GM23338 (cell line): ENCODE measurements around the gene CGB3. TPM values are rescaled to one million over a fixed set of nuclear protein-coding genes. Genes with fewer than 3 reads are reported as not detected.

Experiments used
- ATAC-seq: fragments of 200-7000 bp; cut with Tn5 transposase; 3 replicates; pipeline ENCODE4 v1.9.1; 2020
- DNase-seq: peaks from one replicate; pipeline ENCODE4 v3.0.0-alpha.2; 2015; ENCODE audit warnings: low spot score
- H2AFZ ChIP-seq: fragments of 200-600 bp; sonication (generic); 2 replicates; pipeline ENCODE4 v1.8.0; 2016; ENCODE audit warnings: antibody characterized with exemption, mild to moderate bottlenecking, moderate library complexity
- H3F3A ChIP-seq: fragments of 200-600 bp; sonication (generic); replicated peaks from 2 replicates; pipeline ENCODE4 v1.8.0; 2017; ENCODE audit warnings: antibody characterized with exemption, mixed run types, low read depth
- H3K27ac ChIP-seq: fragments of 200-600 bp; sonication (generic); 2 replicates; pipeline ENCODE4 v1.6.1; 2016; ENCODE audit warnings: low read depth
- H3K27me3 ChIP-seq: fragments of 200-600 bp; sonication (generic); 2 replicates; pipeline ENCODE4 v1.8.0; 2016; ENCODE audit warnings: mild to moderate bottlenecking, mixed run types, moderate library complexity; ENCODE audit not compliant: insufficient read depth
- H3K36me3 ChIP-seq: fragments of 200-600 bp; sonication (generic); 2 replicates; pipeline ENCODE4 v1.8.0; 2016; ENCODE audit warnings: mild to moderate bottlenecking; ENCODE audit not compliant: insufficient read depth
- H3K4me1 ChIP-seq: fragments of 200-600 bp; sonication (generic); 2 replicates; pipeline ENCODE4 v1.8.0; 2016; ENCODE audit warnings: mild to moderate bottlenecking, moderate library complexity; ENCODE audit not compliant: insufficient read depth
- H3K4me2 ChIP-seq: fragments of 200-600 bp; sonication (generic); 2 replicates; pipeline ENCODE4 v1.7.1; 2017; ENCODE audit warnings: mixed run types
- H3K4me3 ChIP-seq: fragments of 200-600 bp; sonication (generic); 2 replicates; pipeline ENCODE4 v1.6.1; 2016; ENCODE audit warnings: mixed run types
- H3K79me2 ChIP-seq: fragments of 200-600 bp; sonication (generic); replicated peaks from 2 replicates; pipeline ENCODE4 v1.8.0; 2017; ENCODE audit warnings: mild to moderate bottlenecking; ENCODE audit not compliant: insufficient read depth
- H3K9me2 ChIP-seq: fragments of 200-600 bp; sonication (generic); 2 replicates; pipeline ENCODE4 v1.8.0; 2017; ENCODE audit not compliant: insufficient read depth
- H4K20me1 ChIP-seq: fragments of 200-600 bp; sonication (generic); replicated peaks from 2 replicates; pipeline ENCODE4 v1.8.0; 2017; ENCODE audit warnings: mild to moderate bottlenecking; ENCODE audit not compliant: insufficient read depth
- H3K27ac Mint-ChIP-seq: 2 replicates; pipeline ENCODE4 v1.8.0; 2020; ENCODE audit warnings: inconsistent platforms, mild to moderate bottlenecking, moderate library complexity, mixed read lengths
- H3K27me3 Mint-ChIP-seq: 3 replicates; pipeline ENCODE4 v1.8.0; 2022; ENCODE audit warnings: low read depth, mild to moderate bottlenecking, moderate library complexity, mixed read lengths, inconsistent platforms; ENCODE audit not compliant: insufficient read depth, poor library complexity
- H3K36me3 Mint-ChIP-seq: 3 replicates; pipeline ENCODE4 v1.8.0; 2021; ENCODE audit warnings: low read depth, mild to moderate bottlenecking, inconsistent platforms, moderate library complexity, mixed read lengths
- H3K4me1 Mint-ChIP-seq: 3 replicates; pipeline ENCODE4 v1.8.0; 2020; ENCODE audit warnings: mild to moderate bottlenecking, inconsistent platforms, mixed read lengths
- H3K4me3 Mint-ChIP-seq: 3 replicates; pipeline ENCODE4 v1.8.0; 2021; ENCODE audit warnings: moderate library complexity, mild to moderate bottlenecking, inconsistent platforms, mixed read lengths
- H3K9me3 Mint-ChIP-seq: 3 replicates; pipeline ENCODE4 v1.8.0; 2020; ENCODE audit warnings: moderate library complexity, mild to moderate bottlenecking, inconsistent platforms, mixed read lengths
- EZH2 ChIP-seq: fragments of 200-600 bp; sonication (generic); IDR thresholded peaks from one replicate; pipeline ENCODE4 v1.8.0; 2017; ENCODE audit warnings: antibody characterized with exemption, mild to moderate bottlenecking, low read depth; ENCODE audit not compliant: unreplicated experiment
- STAT1 ChIP-seq: IDR thresholded peaks from one replicate; pipeline ENCODE4 v1.6.1; 2016; ENCODE audit warnings: antibody characterized with exemption; ENCODE audit not compliant: unreplicated experiment
- ZNF331 ChIP-seq: fragments of 250-450 bp; sonication (Bioruptor Pico); IDR thresholded peaks from 2 replicates; pipeline ENCODE4 v1.5.0; 2020; ENCODE audit warnings: low read depth, mild to moderate bottlenecking, moderate library complexity
- ZNF462 ChIP-seq: fragments of 250-450 bp; sonication (Bioruptor Pico); IDR thresholded peaks from 2 replicates; pipeline ENCODE4 v1.5.0; 2020; ENCODE audit warnings: mild to moderate bottlenecking, moderate library complexity
- polyA plus RNA-seq: library from polyadenylated mRNA; unstranded; fragments of >200 nt; fragmentation: Nextera tagmentation; extraction: Ambion mirVana; gene quantifications from 2 replicates; pipeline ENCODE4 v1.2.1, GENCODE V29; 2016
- total RNA-seq: library from RNA; depleted of rRNA; stranded (reverse); fragments of >200 nt; shearing (Covaris generic); gene quantifications from 2 replicates; pipeline ENCODE4 v1.2.3, GENCODE V29; 2014

CGB3 gene
- total and polyA plus RNA-seq, 2 experiments from 2014 or later: not detected

GRCh38 chr19:49014123-49014869, 9.8 kb downstream of the CGB3 start (continued):
- no peak for TF ChIP-seq ZNF462

- Mint-ChIP-seq H3K4me1 (no peaks in the 10 kb centered on the region), H3K27me3 (peaks cover 7% of the 10 kb centered on the region), H3K36me3 (peaks cover 73% of the 10 kb centered on the region), H3K4me3 (no peak overlapping the region), H3K9me3 (no peaks in the 10 kb centered on the region; the same call in 2 of the 3 replicates), H3K27ac (no peak overlapping the region)
- no peaks in the 10 kb centered on the region for H3K9me2 ChIP-seq
- H3F3A ChIP-seq: no peaks in the 10 kb centered on the region
- H4K20me1 ChIP-seq: no peaks in the 10 kb centered on the region; the same call in 1 of the 2 replicates
- no peak for TF ChIP-seq STAT1
- no peak for TF ChIP-seq EZH2
- no peak for TF ChIP-seq ZNF331 (CRISPR knock-in tag)
- no peak overlapping the region for H2AFZ ChIP-seq
- H3K4me3 ChIP-seq: no peak overlapping the region
- no peaks in the 10 kb centered on the region for H3K4me1 ChIP-seq
- ATAC-seq: no peak
- DNase-seq: no peak
- H3K36me3 ChIP-seq: peaks cover 7% of the 10 kb centered on the region; the same call in 1 of the 2 replicates
- no peak overlapping the region for H3K27ac ChIP-seq
- no peaks in the 10 kb centered on the region for H3K27me3 ChIP-seq
- H3K79me2 ChIP-seq: no peaks in the 10 kb centered on the region
- no peak overlapping the region for H3K4me2 ChIP-seq
Measured at GRCh38 chr19:49011194-49011593, 12.9 kb downstream of the CGB3 start.
